MM.1S (cell line): ENCODE measurements around the gene GYG2.

Experiments
- EZH2 ChIP-seq: fragments of 300-600 bp; sonication (generic); optimal IDR thresholded peaks from 2 replicates; pipeline ENCODE3; 2017; ENCODE audit warnings: low read depth, mild to moderate bottlenecking, antibody characterized with exemption, low read length, mixed read lengths
- TF ChIP-seq, protein P1 (sequence below): fragments of 300-600 bp; sonication (generic); IDR thresholded peaks from 2 replicates; pipeline ENCODE4 v1.5.1; 2016; ENCODE audit warnings: antibody characterized with exemption, low read length, mixed read lengths

DNA sequence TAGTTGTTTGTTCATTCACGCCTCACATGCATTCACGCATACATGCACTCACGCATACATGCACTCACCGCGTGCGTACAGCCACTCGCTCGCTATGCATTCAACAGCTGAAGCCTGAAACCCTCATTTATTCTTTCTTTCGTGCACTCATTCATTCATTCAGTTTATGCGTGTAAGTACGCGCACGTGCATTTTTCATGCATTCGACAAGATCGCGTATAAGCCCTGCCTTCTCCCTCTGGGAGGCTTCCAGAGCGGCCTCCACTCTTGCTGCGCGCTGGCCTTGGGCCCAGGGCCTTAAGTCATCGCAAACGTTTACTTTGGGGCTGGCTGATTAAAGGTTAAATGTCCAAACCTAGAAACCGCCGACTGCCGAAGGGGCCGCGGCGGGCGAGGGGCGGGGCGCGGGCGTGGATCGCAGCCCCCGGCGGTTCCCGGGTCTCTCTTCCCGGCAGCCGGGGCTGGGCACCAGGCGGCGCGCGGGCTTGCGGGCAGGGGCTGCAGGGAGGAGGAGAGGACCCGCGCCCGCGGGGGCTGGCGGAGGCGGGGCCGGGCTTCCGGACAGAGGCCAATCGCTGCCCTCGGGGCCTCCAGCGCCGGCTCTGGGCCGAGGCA, at the start of gene GYG2:
- no peak for TF ChIP-seq EZH2
- TF ChIP-seq, protein P1, sequence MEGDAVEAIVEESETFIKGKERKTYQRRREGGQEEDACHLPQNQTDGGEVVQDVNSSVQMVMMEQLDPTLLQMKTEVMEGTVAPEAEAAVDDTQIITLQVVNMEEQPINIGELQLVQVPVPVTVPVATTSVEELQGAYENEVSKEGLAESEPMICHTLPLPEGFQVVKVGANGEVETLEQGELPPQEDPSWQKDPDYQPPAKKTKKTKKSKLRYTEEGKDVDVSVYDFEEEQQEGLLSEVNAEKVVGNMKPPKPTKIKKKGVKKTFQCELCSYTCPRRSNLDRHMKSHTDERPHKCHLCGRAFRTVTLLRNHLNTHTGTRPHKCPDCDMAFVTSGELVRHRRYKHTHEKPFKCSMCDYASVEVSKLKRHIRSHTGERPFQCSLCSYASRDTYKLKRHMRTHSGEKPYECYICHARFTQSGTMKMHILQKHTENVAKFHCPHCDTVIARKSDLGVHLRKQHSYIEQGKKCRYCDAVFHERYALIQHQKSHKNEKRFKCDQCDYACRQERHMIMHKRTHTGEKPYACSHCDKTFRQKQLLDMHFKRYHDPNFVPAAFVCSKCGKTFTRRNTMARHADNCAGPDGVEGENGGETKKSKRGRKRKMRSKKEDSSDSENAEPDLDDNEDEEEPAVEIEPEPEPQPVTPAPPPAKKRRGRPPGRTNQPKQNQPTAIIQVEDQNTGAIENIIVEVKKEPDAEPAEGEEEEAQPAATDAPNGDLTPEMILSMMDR = no peak
